NCI-H748 (cell line): ENCODE results near the gene CEP164.
A peak's percentile ranks its signal among the peaks of the same experiment; 100 is the strongest.

Experiments
- DNase-seq: peaks from one replicate; lab custom pipeline; 2025; ENCODE audit not compliant: unreplicated experiment; lab: John Stamatoyannopoulos, UW

Gene CEP164

GRCh38 chr11:117327567-117328374 lies at the start of gene CEP164:
CEP164 (plus strand) TSS chr11:117327854; CDS start chr11:117338587, 10,733 bp downstream.
- peak; percentile 96 for DNase-seq

- no peak for DNase-seq
Observed at GRCh38 chr11:117278347-117278746, 49.3 kb upstream of the CEP164 start.

GRCh38 chr11:117279711-117280376 lies 47.8 kb upstream of the CEP164 start:
- no peak for DNase-seq

DNA sequence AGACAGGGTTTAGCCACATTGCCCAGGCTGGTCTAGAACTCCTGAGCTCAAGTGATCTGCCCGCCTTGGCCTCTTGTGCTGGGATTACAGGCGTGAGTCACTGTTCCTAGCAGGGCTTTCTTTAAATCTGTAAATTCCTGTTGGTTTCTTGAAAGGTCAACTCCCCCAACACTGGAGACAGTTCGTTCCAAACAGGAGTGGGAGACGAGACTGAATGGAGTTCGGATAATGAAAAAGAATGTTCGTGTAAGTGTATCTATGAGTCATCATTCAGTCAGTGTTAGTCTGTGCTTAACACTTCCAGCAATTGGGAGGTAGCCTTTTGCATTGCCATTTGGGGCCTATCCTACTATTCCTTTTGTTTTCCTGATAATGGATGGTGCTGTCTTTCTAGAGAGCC lies 46.5 kb upstream of the CEP164 start:
- DNase-seq = no peak

DNA sequence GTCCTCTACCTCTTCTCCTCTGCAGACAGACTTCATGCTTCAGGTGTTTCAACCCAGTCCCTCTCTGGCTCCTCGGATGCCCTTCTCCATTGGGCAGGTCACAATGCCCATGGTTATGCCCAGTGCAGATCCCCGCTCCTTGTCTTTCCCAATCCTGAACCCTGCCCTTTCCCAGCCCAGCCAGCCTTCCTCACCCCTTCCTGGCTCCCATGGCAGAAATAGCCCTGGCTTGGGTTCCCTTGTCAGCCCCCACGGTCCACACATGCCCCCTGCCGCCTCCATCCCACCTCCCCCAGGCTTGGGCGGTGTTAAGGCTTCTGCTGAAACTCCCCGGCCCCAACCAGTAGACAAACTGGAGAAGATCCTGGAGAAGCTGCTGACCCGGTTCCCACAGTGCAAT lies 45.8 kb upstream of the CEP164 start:
- no peak for DNase-seq

GRCh38 chr11:117282956-117283355 lies 44.7 kb upstream of the CEP164 start:
- no peak for DNase-seq

GRCh38 chr11:117284053-117284452 lies 43.6 kb upstream of the CEP164 start:
- no peak for DNase-seq

DNA sequence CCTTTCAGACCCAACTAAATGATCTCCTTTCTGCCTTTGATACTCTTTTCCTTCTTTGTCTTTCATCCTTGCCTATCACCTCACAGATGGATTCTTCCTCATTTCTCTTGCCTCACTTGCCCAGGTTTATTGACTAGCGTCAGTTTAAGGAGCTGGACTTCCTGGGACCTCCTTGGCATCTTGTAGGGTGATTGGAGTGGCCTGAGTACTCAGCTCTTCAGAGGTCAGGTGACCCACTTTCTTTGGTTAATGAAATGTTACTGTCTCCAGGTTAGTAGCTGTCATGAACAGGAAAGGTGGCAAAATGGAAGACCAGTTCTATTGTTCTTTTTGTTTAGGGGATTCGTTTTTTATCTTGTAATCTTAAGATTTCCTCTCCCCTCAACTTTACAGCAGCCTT lies 41.1 kb upstream of the CEP164 start:
- no peak for DNase-seq

DNA sequence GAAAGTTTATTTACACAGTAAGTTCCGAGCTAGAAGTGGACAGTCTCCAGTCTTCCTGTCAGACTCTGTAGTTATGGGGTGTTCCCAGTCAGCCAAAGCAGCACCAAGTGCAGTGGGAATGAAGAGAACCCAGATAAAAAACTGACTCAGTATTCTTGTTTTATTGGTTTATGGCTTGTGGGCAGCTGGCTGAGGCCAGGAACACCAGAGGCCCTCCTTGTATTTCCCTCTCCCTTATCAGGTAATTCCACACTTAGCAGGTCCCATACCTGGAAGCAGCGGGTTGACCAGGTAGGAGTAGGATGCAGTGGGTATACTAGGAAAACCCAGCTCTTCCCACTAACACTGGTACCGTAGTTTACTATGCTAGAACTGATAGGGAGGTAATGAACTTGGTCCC lies 40.0 kb upstream of the CEP164 start:
- DNase-seq = no peak

DNA sequence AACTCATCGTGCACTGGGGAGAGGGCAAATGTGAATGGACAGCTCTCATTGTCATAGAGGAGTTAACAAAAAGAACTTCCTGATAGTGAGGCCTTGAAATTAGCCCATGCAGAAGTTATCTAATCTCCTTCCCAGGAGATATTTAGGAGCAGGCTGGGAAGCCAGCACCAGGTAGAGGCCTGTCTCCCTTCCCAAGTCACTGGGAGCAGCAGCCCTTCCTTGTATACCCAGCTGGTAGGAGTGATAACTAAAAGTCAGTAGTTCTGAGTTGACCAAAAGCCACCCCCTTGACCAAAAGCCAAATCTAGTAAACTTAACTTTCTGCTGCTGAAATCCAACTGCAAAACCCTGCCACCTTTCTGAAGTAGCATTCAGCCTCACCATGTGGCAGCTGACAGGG lies 37.9 kb upstream of the CEP164 start:
- no peak for DNase-seq

GRCh38 chr11:117290809-117291396 lies 36.8 kb upstream of the CEP164 start, which contains the start of gene BACE1-AS:
BACE1-AS (plus strand) TSS chr11:117291346.
- no peak for DNase-seq

GRCh38 chr11:117292616-117293015 lies 35.0 kb upstream of the CEP164 start:
- DNase-seq = no peak

GRCh38 chr11:117295438-117296137 lies 32.1 kb upstream of the CEP164 start:
- DNase-seq = no peak

GRCh38 chr11:117296881-117297280 lies 30.8 kb upstream of the CEP164 start:
- DNase-seq = no peak

DNA sequence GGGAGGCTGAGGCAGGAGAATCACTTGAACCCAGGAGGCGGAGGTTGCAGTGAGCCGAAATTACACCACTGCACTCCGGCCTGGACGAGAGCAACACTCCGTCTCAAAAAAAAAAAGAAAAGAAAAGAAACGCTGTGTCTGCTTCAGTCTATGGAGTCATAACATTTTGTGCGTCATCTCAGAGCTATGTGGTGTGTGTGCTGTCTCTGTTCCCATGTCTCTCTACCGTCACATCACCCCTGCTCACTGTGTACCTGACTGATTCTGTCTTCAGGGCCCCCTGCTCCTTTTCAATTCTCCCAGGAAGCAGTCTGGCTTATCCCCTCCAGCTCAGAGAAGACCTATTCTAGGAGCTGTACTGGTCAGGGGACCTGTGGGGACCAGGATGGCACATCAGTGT lies 29.5 kb upstream of the CEP164 start:
- no peak for DNase-seq

GRCh38 chr11:117299351-117300282 lies 28.0 kb upstream of the CEP164 start:
- DNase-seq = no peak

- no peak for DNase-seq
Observed at GRCh38 chr11:117300283-117300663, 27.4 kb upstream of the CEP164 start.

GRCh38 chr11:117300773-117301172 lies 26.9 kb upstream of the CEP164 start:
- no peak for DNase-seq

- DNase-seq = no peak
Observed at GRCh38 chr11:117302228-117302627, 25.4 kb upstream of the CEP164 start.

- DNase-seq = peak; percentile 27
Observed at GRCh38 chr11:117303101-117303500, 24.6 kb upstream of the CEP164 start.
